Measurements from ENCODE around the gene COL15A1.
"Not testable (repeated sequence)": the region's sequence is repeated elsewhere in the genome, so short reads cannot be mapped to it uniquely, and the experiment has no call there.

COL15A1 gene

GRCh38 chr9:98907055-98907454 is 36.7 kb upstream of the COL15A1 start:
- no peak for DNase-seq (ENCODE audit: low read depth)
- H3K4me3 ChIP-seq (ENCODE audit: low read depth, low read length), result no peak overlapping the region
- TF ChIP-seq CTCF (IDR thresholded peaks at IDR 0.05; ENCODE audit: insufficient read depth, low read depth, low read length, missing control alignments), result no peak

GRCh38 chr9:98908897-98909634 is 34.6 kb upstream of the COL15A1 start:
- DNase-seq (ENCODE audit: low read depth), result no peak
- H3K4me3 ChIP-seq (ENCODE audit: low read depth, low read length), result no peak overlapping the region
- TF ChIP-seq CTCF (IDR thresholded peaks at IDR 0.05; ENCODE audit: insufficient read depth, low read depth, low read length, missing control alignments), result no peak

- no peak overlapping the region for H3K4me3 ChIP-seq (ENCODE audit: low read depth, low read length)
- no peak for TF ChIP-seq CTCF (IDR thresholded peaks at IDR 0.05; ENCODE audit: insufficient read depth, low read depth, low read length, missing control alignments)
Measured at GRCh38 chr9:98909935-98910334, 33.8 kb upstream of the COL15A1 start.

GRCh38 chr9:98911042-98911441 is 32.7 kb upstream of the COL15A1 start:
- TF ChIP-seq CTCF (IDR thresholded peaks at IDR 0.05; ENCODE audit: insufficient read depth, low read depth, low read length, missing control alignments), result no peak
- DNase-seq (ENCODE audit: low read depth), result no peak
- no peak overlapping the region for H3K4me3 ChIP-seq (ENCODE audit: low read depth, low read length)

More at GRCh38 chr9:98909935-98910334, 33.8 kb upstream of the COL15A1 start:
- no peak for DNase-seq (ENCODE audit: low read depth)

DNA sequence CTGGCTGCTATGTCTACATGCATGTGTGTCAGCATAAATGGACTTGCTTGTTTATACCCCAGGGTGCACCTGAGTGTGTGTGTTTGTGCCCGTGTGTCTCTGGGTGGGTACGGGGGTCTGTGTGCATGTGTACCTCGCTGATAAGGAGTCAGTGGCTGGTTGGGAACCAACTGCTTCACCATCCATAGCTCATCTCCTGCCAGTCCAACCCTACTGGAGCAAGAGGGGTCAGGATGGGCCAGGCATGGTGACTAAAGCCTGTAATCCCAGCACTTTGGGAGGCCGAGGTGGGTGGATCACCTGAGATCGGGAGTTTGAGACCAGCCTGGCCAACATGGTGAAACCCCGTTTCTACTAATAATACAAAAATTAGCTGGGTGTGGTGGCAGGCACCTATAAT is 32.0 kb upstream of the COL15A1 start:
- DNase-seq (ENCODE audit: low read depth); H3K4me3 ChIP-seq (ENCODE audit: low read depth, low read length): not testable (repeated sequence)

- no peak overlapping the region for H3K4me3 ChIP-seq (ENCODE audit: low read depth, low read length)
- no peak for DNase-seq (ENCODE audit: low read depth)
- TF ChIP-seq CTCF (IDR thresholded peaks at IDR 0.05; ENCODE audit: insufficient read depth, low read depth, low read length, missing control alignments), result no peak
Measured at GRCh38 chr9:98912450-98912849, 31.3 kb upstream of the COL15A1 start.

GRCh38 chr9:98913044-98913443 is 30.7 kb upstream of the COL15A1 start:
- no peak overlapping the region for H3K4me3 ChIP-seq (ENCODE audit: low read depth, low read length)
- no peak for TF ChIP-seq CTCF (IDR thresholded peaks at IDR 0.05; ENCODE audit: insufficient read depth, low read depth, low read length, missing control alignments)
- no peak for DNase-seq (ENCODE audit: low read depth)
